A549 (cell line): Measurements from ENCODE around the gene MYO18A. TPM values are rescaled to one million over a fixed set of nuclear protein-coding genes. Genes with fewer than 3 reads are reported as not detected.

Experiments used
- ATAC-seq, 2 experiments: fragments of 200-7000 bp in 1 of 2; fragments of >200 bp in 1 of 2; cut with Nextera tagmentation in 1 of 2; cut with Tn5 transposase in 1 of 2; 3 replicates each; pipeline versions ENCODE4 v1.8.0 to v1.9.1; 2018 to 2020; ENCODE audit warnings: mild to moderate bottlenecking in 1 of 2, moderate library complexity in 1 of 2
- CTCF ChIA-PET: fragments of 300-600 bp; sonication (Branson Sonifier 250); formaldehyde crosslinking; extraction: SDS; loops from one replicate; lab custom pipeline; 2021; ENCODE audit warnings: antibody characterized with exemption, inconsistent platforms; lab: Yijun Ruan, JAX
- POLR2A ChIA-PET: fragments of 350-600 bp; formaldehyde crosslinking; extraction: SDS; loops from one replicate; lab custom pipeline; 2021; ENCODE audit warnings: antibody characterized with exemption, inconsistent platforms; lab: Yijun Ruan, JAX
- DNase-seq, 2 experiments: peaks; one replicate each; pipeline versions ENCODE4 v3.0.0 to v3.0.0-alpha.2; 2011 to 2016; ENCODE audit warnings: low read depth in 1 of 2, low spot score in 1 of 2
- FAIRE-seq: peaks from 2 replicates; lab custom pipeline; 2011; peaks lifted over from hg19 to GRCh38; lab: Jason Lieb, UNC
- H3K27ac ChIP-seq, 2 experiments: fragments of >200 bp; sonication (Bioruptor Twin); formaldehyde crosslinking; 3 replicates each; pipeline ENCODE4 v1.5.1; 2016 to 2017
- H3K4me1 ChIP-seq: fragments of >200 bp; sonication (Bioruptor Twin); formaldehyde crosslinking; 3 replicates; pipeline ENCODE4 v1.6.1; 2016
- H3K4me2 ChIP-seq: fragments of >200 bp; sonication (Bioruptor Twin); formaldehyde crosslinking; 3 replicates; pipeline ENCODE4 v1.6.1; 2016
- H3K4me3 ChIP-seq: fragments of >200 bp; sonication (Bioruptor Twin); formaldehyde crosslinking; 3 replicates; pipeline ENCODE4 v1.5.1; 2016
- H3K9me3 ChIP-seq: fragments of >200 bp; sonication (Bioruptor Twin); formaldehyde crosslinking; 3 replicates; pipeline ENCODE4 v1.6.1; 2016
- BHLHE40 ChIP-seq: IDR thresholded peaks from 2 replicates; pipeline ENCODE4 v1.6.1; 2012; ENCODE audit warnings: low read depth, low read length, inconsistent platforms
- CBX8 ChIP-seq: fragments of 200-600 bp; sonication (generic); IDR thresholded peaks from 2 replicates; pipeline ENCODE4 v1.6.1; 2016
- CEBPB ChIP-seq, 2 experiments: fragments of >200 bp in 1 of 2; sonication (Bioruptor Twin) in 1 of 2; formaldehyde crosslinking in 1 of 2; IDR thresholded peaks; 2 replicates each; pipeline ENCODE4 v1.6.1; 2012 to 2016
- ESRRA ChIP-seq: fragments of 150-350 bp; IDR thresholded peaks from 2 replicates; pipeline ENCODE4 v1.6.1; 2014; ENCODE audit warnings: mild to moderate bottlenecking, low read length, borderline replicate concordance
- FOSB ChIP-seq: fragments of 250-450 bp; sonication (Bioruptor Pico); IDR thresholded peaks from 2 replicates; pipeline ENCODE4 v1.5.0; 2020; ENCODE audit warnings: mild to moderate bottlenecking, moderate library complexity
- FOSL2 ChIP-seq, 2 experiments: fragments of 450-650 bp in 1 of 2; fragments of >200 bp in 1 of 2; sonication (Bioruptor Twin) in 1 of 2; formaldehyde crosslinking; IDR thresholded peaks; 2 replicates each; pipeline versions ENCODE4 v1.5.0 to v1.6.1; 2016 to 2020; ENCODE audit warnings: mild to moderate bottlenecking in 1 of 2, moderate library complexity in 1 of 2
- FOXS1 ChIP-seq: fragments of 250-450 bp; sonication (Bioruptor Pico); IDR thresholded peaks from 2 replicates; pipeline ENCODE4 v1.5.0; 2020; ENCODE audit warnings: mild to moderate bottlenecking, moderate library complexity
- GATA3 ChIP-seq: IDR thresholded peaks from 2 replicates; pipeline ENCODE4 v1.6.1; 2012; ENCODE audit warnings: borderline replicate concordance
- HDAC2 ChIP-seq: fragments of 200-600 bp; sonication (generic); IDR thresholded peaks from 2 replicates; pipeline ENCODE4 v1.6.1; 2016
- HEYL ChIP-seq: fragments of 250-450 bp; sonication (Bioruptor Pico); IDR thresholded peaks from 2 replicates; pipeline ENCODE4 v1.8.0; 2021; ENCODE audit warnings: mild to moderate bottlenecking, moderate library complexity
- HOXB13 ChIP-seq: fragments of 250-450 bp; sonication (Bioruptor Pico); IDR thresholded peaks from 2 replicates; pipeline ENCODE4 v1.5.0; 2020; ENCODE audit warnings: low read depth, mild to moderate bottlenecking, moderate library complexity
- JUNB ChIP-seq: fragments of >200 bp; sonication (Bioruptor Twin); formaldehyde crosslinking; IDR thresholded peaks from 2 replicates; pipeline ENCODE4 v1.6.1; 2016
- KDM1A ChIP-seq: fragments of 200-600 bp; sonication (generic); IDR thresholded peaks from 2 replicates; pipeline ENCODE4 v1.6.1; 2016; ENCODE audit warnings: low read depth, mild to moderate bottlenecking
- KDM5A ChIP-seq: fragments of 200-600 bp; sonication (generic); IDR thresholded peaks from 2 replicates; pipeline ENCODE4 v1.6.1; 2016; ENCODE audit warnings: antibody characterized with exemption, mild to moderate bottlenecking
- NFE2L2 ChIP-seq: fragments of 150-350 bp; conservative IDR thresholded peaks from 2 replicates; pipeline ENCODE4 v1.6.1; 2014; ENCODE audit warnings: low read length
- PHF8 ChIP-seq: fragments of 200-600 bp; sonication (generic); IDR thresholded peaks from 2 replicates; pipeline ENCODE4 v1.6.1; 2016; ENCODE audit warnings: low read depth, mild to moderate bottlenecking, antibody characterized with exemption, moderate library complexity, borderline replicate concordance
- RARB ChIP-seq: fragments of 250-450 bp; sonication (Bioruptor Pico); IDR thresholded peaks from 2 replicates; pipeline ENCODE4 v1.8.0; 2021; ENCODE audit warnings: mild to moderate bottlenecking, moderate library complexity
- RCOR1 ChIP-seq: fragments of 150-350 bp; IDR thresholded peaks from 2 replicates; pipeline ENCODE4 v1.6.1; 2014; ENCODE audit warnings: antibody characterized with exemption, low read length, low read depth
- RFX5 ChIP-seq: fragments of 450-650 bp; IDR thresholded peaks from 2 replicates; pipeline ENCODE4 v1.7.1; 2014; ENCODE audit warnings: antibody characterized with exemption, mild to moderate bottlenecking, moderate library complexity
- RNF2 ChIP-seq: fragments of 200-600 bp; sonication (generic); IDR thresholded peaks from 2 replicates; pipeline ENCODE4 v1.6.1; 2016; ENCODE audit warnings: low read depth, mild to moderate bottlenecking, antibody characterized with exemption, moderate library complexity, borderline replicate concordance
- SREBF2 ChIP-seq: fragments of 450-650 bp; IDR thresholded peaks from 2 replicates; pipeline ENCODE4 v1.6.1; 2014; ENCODE audit warnings: mild to moderate bottlenecking, moderate library complexity
- TFCP2L1 ChIP-seq: fragments of 250-450 bp; sonication (Bioruptor Pico); IDR thresholded peaks from 2 replicates; pipeline ENCODE4 v1.5.0; 2021; ENCODE audit warnings: mild to moderate bottlenecking
- TP53 ChIP-seq: fragments of 250-450 bp; sonication (Bioruptor Pico); IDR thresholded peaks from 2 replicates; pipeline ENCODE4 v1.5.0; 2021; ENCODE audit warnings: mild to moderate bottlenecking, moderate library complexity
- ZNF302 ChIP-seq: fragments of 250-450 bp; sonication (Bioruptor Pico); IDR thresholded peaks from 2 replicates; pipeline ENCODE4 v1.9.0; 2021; ENCODE audit warnings: inconsistent platforms, mild to moderate bottlenecking, moderate library complexity
- ZSCAN20 ChIP-seq: fragments of 250-450 bp; sonication (Bioruptor Pico); IDR thresholded peaks from 2 replicates; pipeline ENCODE4 v1.8.0; 2022; ENCODE audit warnings: mild to moderate bottlenecking, moderate library complexity
- WGBS: methylation state at CpG from one replicate; pipeline ENCODE4 v1.1.6; 2017; ENCODE audit errors: missing lambda C conversion rate; 5-methylcytosine and 5-hydroxymethylcytosine counted together
- polyA plus RNA-seq, 4 experiments: library from polyadenylated mRNA; depleted of rRNA in 3 of 4; stranded (reverse); fragments of >200 nt; fragmentation: RNase III in 1 of 4; extraction: RNeasy Plus Mini Kit Qiagen cat#74134 plus additional on column Dnase treatment in 1 of 4; gene quantifications; 2 replicates in 3 of 4; 3 replicates in 1 of 4; pipeline ENCODE4 v1.2.3, GENCODE V29; 2011 to 2017
- TF ChIP-seq, protein P1 (sequence below): IDR thresholded peaks from 2 replicates; pipeline ENCODE4 v1.6.1; 2012
- TF ChIP-seq, protein P2 (sequence below): fragments of 250-450 bp; sonication (Bioruptor Pico); IDR thresholded peaks from 2 replicates; pipeline ENCODE4 v1.5.0; 2020; ENCODE audit warnings: low read depth, mild to moderate bottlenecking, moderate library complexity
- TF ChIP-seq, protein P3 (sequence below): fragments of 450-650 bp; IDR thresholded peaks from 2 replicates; pipeline ENCODE4 v1.6.1; 2014; ENCODE audit warnings: antibody characterized with exemption
- TF ChIP-seq, protein P4 (sequence below): fragments of >200 bp; sonication (Bioruptor Twin); formaldehyde crosslinking; IDR thresholded peaks from 3 replicates; pipeline ENCODE4 v1.6.1; 2016
- TF ChIP-seq, protein P5 (sequence below): fragments of 250-450 bp; sonication (Bioruptor Pico); IDR thresholded peaks from 2 replicates; pipeline ENCODE4 v1.5.0; 2021; ENCODE audit warnings: mild to moderate bottlenecking, moderate library complexity, borderline replicate concordance

The MYO18A gene
- polyA plus RNA-seq, 2 of the 4 experiments (the other 2 are of a cell fraction): 12.3 to 28.4 TPM

DNA sequence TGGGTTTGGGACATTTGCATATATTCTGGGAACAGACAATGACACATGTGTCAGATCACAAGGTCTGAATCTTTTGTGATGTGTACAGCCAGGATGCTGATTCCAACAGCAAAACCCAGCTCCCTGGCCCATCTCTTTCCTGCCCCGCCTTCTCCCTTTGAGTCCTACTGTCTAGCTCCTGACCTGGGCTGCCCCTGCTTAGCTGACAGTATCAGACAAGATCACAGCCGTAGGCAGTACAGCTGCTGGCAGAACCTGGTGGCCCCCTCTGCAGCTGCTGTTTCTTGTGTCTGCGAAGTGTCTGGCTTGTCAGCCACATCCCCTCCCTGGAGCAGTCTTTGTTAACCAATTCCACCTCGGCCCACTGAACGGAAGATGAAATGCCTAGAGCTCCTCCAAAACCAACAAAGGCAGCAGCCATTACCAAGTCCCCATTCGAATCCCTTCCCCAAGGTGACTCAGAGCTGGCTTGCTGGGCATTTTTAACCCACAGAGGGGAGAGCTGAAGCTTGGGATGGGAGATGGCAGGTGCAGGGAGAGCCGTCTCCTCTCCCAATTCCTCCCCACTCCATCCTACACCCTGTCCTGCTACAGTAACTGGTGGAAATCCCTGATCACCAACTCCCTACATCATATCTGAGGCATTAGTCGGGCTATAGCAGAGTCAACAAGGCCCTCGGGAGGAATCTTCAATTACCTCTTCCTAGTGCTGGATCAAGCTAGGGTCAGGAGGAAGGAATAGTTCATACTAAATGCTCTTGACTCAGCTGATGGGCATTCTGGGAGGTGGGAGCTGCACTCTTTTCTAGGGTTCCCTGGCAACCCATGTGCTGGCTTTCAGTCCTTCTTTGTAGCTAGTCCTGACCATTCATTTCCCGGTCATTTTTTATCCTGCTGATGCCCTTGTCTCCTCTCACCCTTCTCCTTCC lies 131.5 kb downstream of the MYO18A start:
- H3K4me3 ChIP-seq: no peak overlapping the region
- DNase-seq (no peak), ATAC-seq (peak in 1 of 2 experiments; percentile 16; a peak in 2 of 6 replicates), FAIRE-seq (no peak)
- H3K4me1 ChIP-seq: no peaks in the 10 kb centered on the region
- WGBS: 57% methylated on average over 10 of the region's 10 CpGs
- POLR2A ChIA-PET: no interaction called here
- no peak overlapping the region for H3K27ac ChIP-seq
- TF ChIP-seq, protein P1, sequence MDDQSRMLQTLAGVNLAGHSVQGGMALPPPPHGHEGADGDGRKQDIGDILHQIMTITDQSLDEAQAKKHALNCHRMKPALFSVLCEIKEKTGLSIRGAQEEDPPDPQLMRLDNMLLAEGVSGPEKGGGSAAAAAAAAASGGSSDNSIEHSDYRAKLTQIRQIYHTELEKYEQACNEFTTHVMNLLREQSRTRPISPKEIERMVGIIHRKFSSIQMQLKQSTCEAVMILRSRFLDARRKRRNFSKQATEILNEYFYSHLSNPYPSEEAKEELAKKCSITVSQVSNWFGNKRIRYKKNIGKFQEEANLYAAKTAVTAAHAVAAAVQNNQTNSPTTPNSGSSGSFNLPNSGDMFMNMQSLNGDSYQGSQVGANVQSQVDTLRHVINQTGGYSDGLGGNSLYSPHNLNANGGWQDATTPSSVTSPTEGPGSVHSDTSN: no peak
- no peak for TF ChIP-seq KDM1A
- no peak for TF ChIP-seq ESRRA
- TF ChIP-seq RARB: no peak
- TF ChIP-seq PHF8: no peak
- no peak for TF ChIP-seq SREBF2
- no peak for TF ChIP-seq KDM5A
- TF ChIP-seq, protein P2, sequence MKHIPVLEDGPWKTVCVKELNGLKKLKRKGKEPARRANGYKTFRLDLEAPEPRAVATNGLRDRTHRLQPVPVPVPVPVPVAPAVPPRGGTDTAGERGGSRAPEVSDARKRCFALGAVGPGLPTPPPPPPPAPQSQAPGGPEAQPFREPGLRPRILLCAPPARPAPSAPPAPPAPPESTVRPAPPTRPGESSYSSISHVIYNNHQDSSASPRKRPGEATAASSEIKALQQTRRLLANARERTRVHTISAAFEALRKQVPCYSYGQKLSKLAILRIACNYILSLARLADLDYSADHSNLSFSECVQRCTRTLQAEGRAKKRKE (CRISPR knock-in tag): no peak
- TF ChIP-seq JUNB: no peak
- no peak for TF ChIP-seq ZSCAN20
- no peak for TF ChIP-seq HDAC2
- TF ChIP-seq, protein P3, sequence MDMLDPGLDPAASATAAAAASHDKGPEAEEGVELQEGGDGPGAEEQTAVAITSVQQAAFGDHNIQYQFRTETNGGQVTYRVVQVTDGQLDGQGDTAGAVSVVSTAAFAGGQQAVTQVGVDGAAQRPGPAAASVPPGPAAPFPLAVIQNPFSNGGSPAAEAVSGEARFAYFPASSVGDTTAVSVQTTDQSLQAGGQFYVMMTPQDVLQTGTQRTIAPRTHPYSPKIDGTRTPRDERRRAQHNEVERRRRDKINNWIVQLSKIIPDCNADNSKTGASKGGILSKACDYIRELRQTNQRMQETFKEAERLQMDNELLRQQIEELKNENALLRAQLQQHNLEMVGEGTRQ: no peak
- TF ChIP-seq RFX5: no peak
- TF ChIP-seq FOSL2 (IDR thresholded peaks at IDR 0.05): no peak
- TF ChIP-seq FOSL2 (CRISPR knock-in tag; IDR thresholded peaks at IDR 0.05): no peak
- TF ChIP-seq CBX8: no peak
- TF ChIP-seq TP53 (CRISPR knock-in tag): no peak
- TF ChIP-seq FOSB (CRISPR knock-in tag): no peak
- H3K9me3 ChIP-seq: no peaks in the 10 kb centered on the region
- CTCF ChIA-PET: interaction anchor here (0.5 to 3.4 kb wide), 10 partner anchors 15 to 238 kb away, joined by 3 to 14 read pairs (median 3); no protein-coding TSS in a partner anchor
- no peak overlapping the region for H3K4me2 ChIP-seq

DNA sequence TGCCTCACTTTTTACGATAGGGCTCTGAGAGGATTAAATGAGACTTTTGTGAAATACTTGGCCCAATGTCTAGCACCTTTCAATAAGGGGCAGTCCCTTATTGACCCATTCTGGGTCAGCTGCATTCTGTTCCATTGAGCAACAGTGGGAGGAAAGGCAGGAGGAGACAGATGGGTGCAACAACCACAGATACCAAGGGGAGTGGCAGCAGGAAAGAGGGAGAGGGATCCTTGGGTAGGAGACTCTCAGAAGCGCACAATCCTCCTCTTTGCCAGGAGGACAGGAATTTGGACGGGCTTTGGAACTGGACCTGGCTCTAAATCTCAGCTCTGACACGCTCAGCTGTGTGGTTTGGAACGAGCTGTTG lies 133.7 kb downstream of the MYO18A start:
- WGBS: 33% methylated on average over 5 of the region's 5 CpGs
- no peak overlapping the region for H3K4me3 ChIP-seq
- H3K4me2 ChIP-seq: no peak overlapping the region
- DNase-seq (no peak), ATAC-seq (no peak), FAIRE-seq (no peak)
- POLR2A ChIA-PET: no interaction called here
- H3K4me1 ChIP-seq: no peaks in the 10 kb centered on the region
- TF ChIP-seq CEBPB (IDR thresholded peaks at IDR 0.05) (no peak), RCOR1 (no peak), TFCP2L1 (CRISPR knock-in tag) (no peak), GATA3 (no peak), ZNF302 (no peak), FOXS1 (CRISPR knock-in tag) (no peak), HEYL (no peak), PHF8 (no peak), HDAC2 (no peak), RNF2 (no peak), NFE2L2 (no peak), HOXB13 (CRISPR knock-in tag) (no peak), BHLHE40 (no peak)
- TF ChIP-seq, protein P4, sequence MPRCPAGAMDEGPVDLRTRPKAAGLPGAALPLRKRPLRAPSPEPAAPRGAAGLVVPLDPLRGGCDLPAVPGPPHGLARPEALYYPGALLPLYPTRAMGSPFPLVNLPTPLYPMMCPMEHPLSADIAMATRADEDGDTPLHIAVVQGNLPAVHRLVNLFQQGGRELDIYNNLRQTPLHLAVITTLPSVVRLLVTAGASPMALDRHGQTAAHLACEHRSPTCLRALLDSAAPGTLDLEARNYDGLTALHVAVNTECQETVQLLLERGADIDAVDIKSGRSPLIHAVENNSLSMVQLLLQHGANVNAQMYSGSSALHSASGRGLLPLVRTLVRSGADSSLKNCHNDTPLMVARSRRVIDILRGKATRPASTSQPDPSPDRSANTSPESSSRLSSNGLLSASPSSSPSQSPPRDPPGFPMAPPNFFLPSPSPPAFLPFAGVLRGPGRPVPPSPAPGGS: no peak
- TF ChIP-seq, protein P5, sequence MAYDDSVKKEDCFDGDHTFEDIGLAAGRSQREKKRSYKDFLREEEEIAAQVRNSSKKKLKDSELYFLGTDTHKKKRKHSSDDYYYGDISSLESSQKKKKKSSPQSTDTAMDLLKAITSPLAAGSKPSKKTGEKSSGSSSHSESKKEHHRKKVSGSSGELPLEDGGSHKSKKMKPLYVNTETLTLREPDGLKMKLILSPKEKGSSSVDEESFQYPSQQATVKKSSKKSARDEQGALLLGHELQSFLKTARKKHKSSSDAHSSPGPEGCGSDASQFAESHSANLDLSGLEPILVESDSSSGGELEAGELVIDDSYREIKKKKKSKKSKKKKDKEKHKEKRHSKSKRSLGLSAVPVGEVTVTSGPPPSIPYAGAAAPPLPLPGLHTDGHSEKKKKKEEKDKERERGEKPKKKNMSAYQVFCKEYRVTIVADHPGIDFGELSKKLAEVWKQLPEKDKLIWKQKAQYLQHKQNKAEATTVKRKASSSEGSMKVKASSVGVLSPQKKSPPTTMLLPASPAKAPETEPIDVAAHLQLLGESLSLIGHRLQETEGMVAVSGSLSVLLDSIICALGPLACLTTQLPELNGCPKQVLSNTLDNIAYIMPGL (CRISPR knock-in tag): no peak
- CTCF ChIA-PET: interaction anchor here (0.5 to 3.4 kb wide), 4 partner anchors 67 to 152 kb away, joined by 3 to 14 read pairs (median 4); no protein-coding TSS in a partner anchor
- no peaks in the 10 kb centered on the region for H3K9me3 ChIP-seq
- no peak overlapping the region for H3K27ac ChIP-seq
